ENCODE measurements around the gene OR4D11.

The OR4D11 gene

DNA sequence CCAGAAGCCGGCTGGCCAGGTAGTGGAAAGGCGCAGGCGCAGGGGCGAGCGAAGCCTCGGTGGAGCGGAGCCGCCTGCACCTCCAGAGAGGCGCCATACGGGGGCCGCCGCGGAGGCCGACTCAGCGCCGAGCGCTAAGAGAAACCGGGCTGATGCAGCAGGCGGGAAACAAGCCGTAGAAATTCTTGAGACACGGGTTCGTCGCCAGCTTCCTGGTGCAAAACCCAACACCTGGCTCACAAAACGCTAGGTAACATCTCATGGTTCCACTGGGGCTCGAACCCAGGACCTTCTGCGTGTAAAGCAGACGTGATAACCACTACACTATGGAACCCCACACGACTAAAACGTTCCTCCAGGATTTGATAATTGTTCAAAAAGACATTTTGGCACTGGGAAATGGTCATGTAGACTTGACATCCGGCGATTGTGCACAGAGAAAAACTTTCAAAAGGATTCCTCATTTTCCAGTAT lies 47.0 kb downstream of the OR4D11 start:
- peak overlapping the region; percentile 95 for H3K27ac ChIP-seq
- TF ChIP-seq, protein P1, sequence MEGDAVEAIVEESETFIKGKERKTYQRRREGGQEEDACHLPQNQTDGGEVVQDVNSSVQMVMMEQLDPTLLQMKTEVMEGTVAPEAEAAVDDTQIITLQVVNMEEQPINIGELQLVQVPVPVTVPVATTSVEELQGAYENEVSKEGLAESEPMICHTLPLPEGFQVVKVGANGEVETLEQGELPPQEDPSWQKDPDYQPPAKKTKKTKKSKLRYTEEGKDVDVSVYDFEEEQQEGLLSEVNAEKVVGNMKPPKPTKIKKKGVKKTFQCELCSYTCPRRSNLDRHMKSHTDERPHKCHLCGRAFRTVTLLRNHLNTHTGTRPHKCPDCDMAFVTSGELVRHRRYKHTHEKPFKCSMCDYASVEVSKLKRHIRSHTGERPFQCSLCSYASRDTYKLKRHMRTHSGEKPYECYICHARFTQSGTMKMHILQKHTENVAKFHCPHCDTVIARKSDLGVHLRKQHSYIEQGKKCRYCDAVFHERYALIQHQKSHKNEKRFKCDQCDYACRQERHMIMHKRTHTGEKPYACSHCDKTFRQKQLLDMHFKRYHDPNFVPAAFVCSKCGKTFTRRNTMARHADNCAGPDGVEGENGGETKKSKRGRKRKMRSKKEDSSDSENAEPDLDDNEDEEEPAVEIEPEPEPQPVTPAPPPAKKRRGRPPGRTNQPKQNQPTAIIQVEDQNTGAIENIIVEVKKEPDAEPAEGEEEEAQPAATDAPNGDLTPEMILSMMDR (IDR thresholded peaks at IDR 0.05): peak; percentile 63
- no peak for TF ChIP-seq ZFX (IDR thresholded peaks at IDR 0.05; ENCODE audit: borderline replicate concordance)

GRCh38 chr11:59550842-59551658 lies 47.7 kb downstream of the OR4D11 start:
- TF ChIP-seq, protein P1 (IDR thresholded peaks at IDR 0.05): no peak
- TF ChIP-seq ZFX (IDR thresholded peaks at IDR 0.05; ENCODE audit: borderline replicate concordance): no peak
- peak overlapping the region; percentile 95 for H3K27ac ChIP-seq

DNA sequence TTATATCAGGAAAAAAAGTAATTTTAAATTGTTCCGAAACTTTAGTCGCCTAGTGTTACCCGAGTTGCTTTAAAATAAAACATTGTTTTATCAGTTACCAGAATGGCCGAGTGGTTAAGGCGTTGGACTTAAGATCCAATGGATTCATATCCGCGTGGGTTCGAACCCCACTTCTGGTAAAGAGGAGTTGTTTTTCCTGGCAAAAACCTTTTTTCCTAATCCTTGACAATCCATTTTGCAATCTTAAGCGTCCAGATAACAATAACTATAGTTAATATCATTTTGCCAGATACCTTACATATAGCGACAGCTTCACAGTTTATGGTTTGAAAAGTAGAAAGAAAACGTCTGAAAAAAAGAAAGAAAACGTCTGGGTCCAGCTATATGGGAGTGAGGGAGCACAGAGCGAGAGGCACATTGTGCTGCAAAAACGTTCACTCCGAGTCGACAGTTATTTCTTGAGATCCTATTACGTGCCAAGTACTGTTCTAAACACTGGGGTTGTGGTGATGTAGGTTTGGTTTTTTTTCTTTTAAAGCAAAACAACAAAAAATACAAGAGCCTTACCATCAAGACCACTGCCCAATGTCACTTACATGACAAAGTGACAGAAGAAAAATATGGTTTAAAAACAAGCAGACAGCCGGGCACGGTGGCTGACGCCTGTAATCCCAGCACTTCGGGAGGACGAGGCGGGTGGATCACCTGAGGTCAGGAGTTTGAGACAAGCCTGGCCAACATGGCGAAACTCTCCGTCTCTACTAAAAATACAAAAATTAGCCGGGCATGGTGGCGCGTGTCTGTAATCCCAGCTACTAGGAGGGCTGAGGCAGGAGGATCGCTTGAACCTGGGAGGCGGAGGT lies 48.5 kb downstream of the OR4D11 start:
- H3K27ac ChIP-seq: peak overlapping the region; percentile 95
- TF ChIP-seq, protein P1 (IDR thresholded peaks at IDR 0.05): no peak
- TF ChIP-seq ZFX (IDR thresholded peaks at IDR 0.05; ENCODE audit: borderline replicate concordance): no peak

DNA sequence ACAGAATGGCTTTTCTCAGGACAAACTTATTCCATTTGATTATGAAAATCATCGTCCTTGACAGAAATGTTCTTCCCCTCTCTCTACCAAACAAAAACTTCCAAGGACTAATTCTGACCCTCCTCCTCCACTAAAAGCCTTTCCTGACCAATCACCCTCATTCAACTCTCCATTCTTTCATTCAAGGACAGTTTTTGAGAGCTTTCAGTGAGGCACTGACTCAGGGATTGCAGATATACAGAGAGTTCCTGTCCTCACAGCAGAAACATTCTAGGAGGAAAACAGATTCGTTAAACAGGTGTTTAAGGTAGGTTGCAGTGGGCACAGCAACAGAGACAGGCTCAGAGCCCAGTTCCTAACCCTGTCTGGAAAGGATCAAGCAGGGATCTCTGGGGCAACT lies 49.5 kb downstream of the OR4D11 start:
- peak overlapping the region; percentile 95 for H3K27ac ChIP-seq
- TF ChIP-seq, protein P1 (IDR thresholded peaks at IDR 0.05): no peak
- TF ChIP-seq ZFX (IDR thresholded peaks at IDR 0.05; ENCODE audit: borderline replicate concordance): no peak

GRCh38 chr11:59553323-59553722 lies 49.9 kb downstream of the OR4D11 start:
- TF ChIP-seq, protein P1 (IDR thresholded peaks at IDR 0.05): no peak
- no peak for TF ChIP-seq ZFX (IDR thresholded peaks at IDR 0.05; ENCODE audit: borderline replicate concordance)
- no peak overlapping the region; the same call in 1 of the 2 replicates for H3K27ac ChIP-seq

Measured in 22Rv1 (cell line).